Fibroblast of lung (primary cell): ENCODE results near the gene RUBCNL. TPM values are rescaled to one million over a fixed set of nuclear protein-coding genes. Genes with fewer than 3 reads are reported as not detected.

Experiments
- DNase-seq, 2 donors: peaks; one replicate each; pipeline versions ENCODE4 v3.0.0 to v3.0.0-alpha.2; 2010; ENCODE audit warnings: low read depth in 2 of 2
- H2AFZ ChIP-seq: 2 replicates; pipeline ENCODE4 v1.5.1; 2012; ENCODE audit warnings: low read length, control low read depth, inconsistent platforms
- H3K27ac ChIP-seq: 2 replicates; pipeline ENCODE4 v1.5.1; 2011; ENCODE audit warnings: low read length, control low read depth; ENCODE audit not compliant: insufficient read depth
- H3K27me3 ChIP-seq: 2 replicates; pipeline ENCODE4 v1.5.1; 2011; ENCODE audit warnings: mild to moderate bottlenecking, low read length; ENCODE audit not compliant: control insufficient read depth, insufficient read depth
- H3K36me3 ChIP-seq: 2 replicates; pipeline ENCODE4 v1.5.1; 2011; ENCODE audit warnings: low read length; ENCODE audit not compliant: control insufficient read depth, insufficient read depth
- H3K4me1 ChIP-seq: 2 replicates; pipeline ENCODE4 v1.5.1; 2011; ENCODE audit warnings: low read length; ENCODE audit not compliant: control insufficient read depth, insufficient read depth; ENCODE audit errors: extremely low read depth
- H3K4me2 ChIP-seq: 2 replicates; pipeline ENCODE4 v1.5.1; 2011; ENCODE audit warnings: low read length, control low read depth; ENCODE audit not compliant: insufficient read depth; ENCODE audit errors: extremely low read depth
- H3K4me3 ChIP-seq, 4 experiments: fragments of 200-600 bp in 1 of 4; sonication (generic) in 1 of 4; replicated peaks in 1 of 4; 2 replicates each; pipeline ENCODE4 v1.5.1; 2011 to 2016; ENCODE audit warnings: low read length in 4 of 4, low read depth in 3 of 4, mild to moderate bottlenecking in 3 of 4, control low read depth in 2 of 4, inconsistent platforms in 1 of 4, mixed read lengths in 1 of 4; ENCODE audit not compliant: insufficient read depth in 1 of 4; ENCODE audit errors: control extremely low read depth in 1 of 4
- H3K79me2 ChIP-seq: 2 replicates; pipeline ENCODE4 v1.5.1; 2012; ENCODE audit warnings: mild to moderate bottlenecking, low read length, inconsistent platforms; ENCODE audit not compliant: control insufficient read depth, insufficient read depth
- H3K9ac ChIP-seq: 2 replicates; pipeline ENCODE4 v1.5.1; 2011; ENCODE audit warnings: mild to moderate bottlenecking, low read length, control low read depth; ENCODE audit not compliant: insufficient read depth
- H3K9me3 ChIP-seq: 2 replicates; pipeline ENCODE4 v1.5.1; 2012; ENCODE audit warnings: low read depth, low read length; ENCODE audit not compliant: control insufficient read depth, insufficient read depth
- H4K20me1 ChIP-seq: 2 replicates; pipeline ENCODE4 v1.5.1; 2011; ENCODE audit warnings: low read length; ENCODE audit not compliant: control insufficient read depth, insufficient read depth; ENCODE audit errors: extremely low read depth
- CTCF ChIP-seq, 2 donors: IDR thresholded peaks in 1 of 2; conservative IDR thresholded peaks in 1 of 2; 1 replicate in 1 of 2; 2 replicates in 1 of 2; pipeline ENCODE4 v1.5.1; 2011 to 2012; ENCODE audit warnings: low read length in 2 of 2, control low read depth in 1 of 2, inconsistent platforms in 1 of 2, low read depth in 1 of 2, mild to moderate bottlenecking in 1 of 2
- EZH2 ChIP-seq: IDR thresholded peaks from 2 replicates; pipeline ENCODE4 v1.5.1; 2012; ENCODE audit warnings: low read length, control low read depth, mild to moderate bottlenecking; ENCODE audit errors: missing control alignments
- polyA plus RNA-seq, 2 donors: library from polyadenylated mRNA; depleted of rRNA in 1 of 2; stranded (reverse) in 1 of 2; unstranded in 1 of 2; fragments of >200 nt; gene quantifications; 2 replicates each; pipeline ENCODE4 v1.2.1, GENCODE V29; 2011 to 2012; ENCODE audit warnings: missing spikeins in 1 of 2
- total RNA-seq: library from RNA; depleted of rRNA; stranded (reverse); fragments of >200 nt; gene quantifications from 2 replicates; pipeline ENCODE4 v1.2.1, GENCODE V29; 2014

Gene RUBCNL
- total and polyA plus RNA-seq, 2 donors (not counting 1 experiment from before 2014, with no cell fraction given) = 0.70 to 3.6 TPM

- H4K20me1 ChIP-seq = no peaks in the 10 kb centered on the region
- H3K36me3 ChIP-seq = no peaks in the 10 kb centered on the region
- H3K9ac ChIP-seq = no peak overlapping the region
These were observed 59.8 kb downstream of the RUBCNL start for GRCh38 chr13:46327246-46327645.

GRCh38 chr13:46324976-46325375 lies 62.1 kb downstream of the RUBCNL start:
- Histone ChIP-seq H3K9me3 (no peaks in the 10 kb centered on the region), H3K4me2 (no peak overlapping the region), H4K20me1 (no peaks in the 10 kb centered on the region), H3K27me3 (no peaks in the 10 kb centered on the region), H2AFZ (no peak overlapping the region), H3K4me3 (no peak overlapping the region), H3K36me3 (no peaks in the 10 kb centered on the region), H3K27ac (no peak overlapping the region), H3K79me2 (no peaks in the 10 kb centered on the region), H3K4me1 (no peaks in the 10 kb centered on the region), H3K9ac (no peak overlapping the region)
- DNase-seq = peak in 1 of 2 donors; percentile 42
- TF ChIP-seq CTCF (conservative IDR thresholded peaks at IDR 0.05 in 1 of 2, IDR thresholded peaks at IDR 0.05 in 1 of 2; ENCODE audit: low read depth in 1 of 2, low read length in 2 of 2) = no peak
- no peak for TF ChIP-seq EZH2

More at GRCh38 chr13:46327246-46327645, 59.8 kb downstream of the RUBCNL start:
- no peak overlapping the region for H3K27ac ChIP-seq
- H3K4me2 ChIP-seq = no peak overlapping the region
- H3K4me1 ChIP-seq = no peaks in the 10 kb centered on the region
- H3K79me2 ChIP-seq = no peaks in the 10 kb centered on the region
- no peak for TF ChIP-seq CTCF (conservative IDR thresholded peaks at IDR 0.05 in 1 of 2, IDR thresholded peaks at IDR 0.05 in 1 of 2; ENCODE audit: low read depth in 1 of 2, low read length in 2 of 2)
- TF ChIP-seq EZH2 = no peak
- no peak overlapping the region for H2AFZ ChIP-seq
- peaks cover 4% of the 10 kb centered on the region for H3K27me3 ChIP-seq
- H3K4me3 ChIP-seq = no peak overlapping the region
- DNase-seq = no peak
- no peaks in the 10 kb centered on the region for H3K9me3 ChIP-seq

GRCh38 chr13:46321494-46322225 lies 65.4 kb downstream of the RUBCNL start:
- Histone ChIP-seq H3K4me1 (no peaks in the 10 kb centered on the region), H3K36me3 (no peaks in the 10 kb centered on the region), H3K4me2 (no peak overlapping the region), H3K4me3 (no peak overlapping the region), H3K27ac (no peak overlapping the region), H4K20me1 (no peaks in the 10 kb centered on the region), H3K27me3 (no peaks in the 10 kb centered on the region), H2AFZ (no peak overlapping the region), H3K9ac (no peak overlapping the region), H3K79me2 (no peaks in the 10 kb centered on the region), H3K9me3 (no peaks in the 10 kb centered on the region)
- peak; percentile 36 to 76 for DNase-seq
- TF ChIP-seq EZH2 (no peak), CTCF (conservative IDR thresholded peaks at IDR 0.05 in 1 of 2, IDR thresholded peaks at IDR 0.05 in 1 of 2; ENCODE audit: low read depth in 1 of 2, low read length in 2 of 2) (peak; percentile 87 to 93)
